HG02884 (cell line): ENCODE measurements around the gene UBR7.

Experiments
- ATAC-seq: cut with Tn5 transposase; IDR thresholded peaks from one replicate; pipeline ENCODE4 v1.9.1; 2021; ENCODE audit warnings: mild to moderate bottlenecking, moderate library complexity; ENCODE audit not compliant: unreplicated experiment

Gene UBR7

GRCh38 chr14:93245764-93246420, 38.8 kb downstream of the UBR7 start:
- no peak for ATAC-seq

GRCh38 chr14:93246534-93246933, 39.5 kb downstream of the UBR7 start:
- ATAC-seq: no peak

GRCh38 chr14:93249128-93249831, 42.2 kb downstream of the UBR7 start:
- no peak for ATAC-seq

GRCh38 chr14:93262446-93262845, 55.4 kb downstream of the UBR7 start:
- ATAC-seq: no peak

- ATAC-seq: no peak
Observed at GRCh38 chr14:93263416-93263815, 56.4 kb downstream of the UBR7 start.

GRCh38 chr14:93266127-93266526, 59.1 kb downstream of the UBR7 start:
- ATAC-seq: no peak

- ATAC-seq: no peak
Observed at GRCh38 chr14:93267149-93267711, 60.2 kb downstream of the UBR7 start.

- ATAC-seq: no peak
Observed at GRCh38 chr14:93268406-93268805, 61.4 kb downstream of the UBR7 start.

GRCh38 chr14:93269341-93270068, 62.4 kb downstream of the UBR7 start:
- no peak for ATAC-seq

GRCh38 chr14:93271111-93271510, 64.1 kb downstream of the UBR7 start:
- no peak for ATAC-seq

GRCh38 chr14:93274055-93274806, 67.2 kb downstream of the UBR7 start:
- no peak for ATAC-seq

- no peak for ATAC-seq
Observed at GRCh38 chr14:93276031-93276716, 69.1 kb downstream of the UBR7 start.
